Testis (tissue), 3 donors: Measurements from ENCODE around the gene ITGA8. TPM values are rescaled to one million over a fixed set of nuclear protein-coding genes. Genes with fewer than 3 reads are reported as not detected.

Source experiments
- DNase-seq: peaks from one replicate; pipeline ENCODE4 v3.0.0-alpha.2; 2019
- H3K27ac ChIP-seq, 2 donors: fragments of 200-600 bp; sonication (generic); one replicate each; pipeline ENCODE4 v1.5.1; 2019
- H3K27me3 ChIP-seq: fragments of 200-600 bp; sonication (generic); one replicate; pipeline ENCODE4 v1.5.1; 2019
- H3K36me3 ChIP-seq: fragments of 200-600 bp; sonication (generic); one replicate; pipeline ENCODE4 v1.5.1; 2017; ENCODE audit warnings: low read depth; ENCODE audit errors: missing control alignments
- H3K4me1 ChIP-seq: fragments of 200-600 bp; sonication (generic); one replicate; pipeline ENCODE4 v1.5.1; 2019
- H3K4me3 ChIP-seq, 2 donors: fragments of 200-600 bp; sonication (generic); one replicate each; pipeline ENCODE4 v1.5.1; 2017 to 2019
- H3K9me3 ChIP-seq: fragments of 200-600 bp; sonication (generic); one replicate; pipeline ENCODE4 v1.5.1; 2017
- POLR2A ChIP-seq: fragments of 450-650 bp; IDR thresholded peaks from one replicate; pipeline ENCODE4 v1.6.1; 2017; ENCODE audit warnings: antibody characterized with exemption, mild to moderate bottlenecking, moderate library complexity
- WGBS, 2 donors: methylation state at CpG; one replicate each; pipeline ENCODE4 v1.1.5; 2018; 5-methylcytosine and 5-hydroxymethylcytosine counted together
- intact Hi-C: fragments of 100-400 bp; cut with DNase I; formaldehyde crosslinking; loops from one replicate; pipeline ENCODE4 v1.15.1; 2023; ENCODE audit warnings: low total_unique reads
- polyA plus RNA-seq: library from polyadenylated mRNA; stranded (reverse); fragments of 350-450 nt; fragmentation: Illumina TruSeq; extraction: RNeasy Lipid Tissue Mini Kit (QIAGEN cat#74804); gene quantifications from one replicate; pipeline ENCODE4 v1.2.3, GENCODE V29; 2014; ENCODE audit warnings: low read depth, low replicate concordance; ENCODE audit not compliant: insufficient read depth
- total RNA-seq, 2 donors: library from RNA; depleted of rRNA; stranded (reverse); fragments of >200 nt; gene quantifications; one replicate each; pipeline ENCODE4 v1.2.3, GENCODE V29; 2016
- TF ChIP-seq, protein P1 (sequence below), 3 experiments: fragments of 450-650 bp in 2 of 3; fragments of 200-600 bp in 1 of 3; sonication (generic) in 1 of 3; IDR thresholded peaks; one replicate each; pipeline ENCODE4 v1.5.1; 2016 to 2019; ENCODE audit warnings: antibody characterized with exemption in 3 of 3, mild to moderate bottlenecking in 2 of 3, moderate library complexity in 1 of 3

Gene ITGA8
- total and polyA plus RNA-seq, 3 donors from 2014 or later: 0.68 to 6.9 (median 0.79) TPM

DNA sequence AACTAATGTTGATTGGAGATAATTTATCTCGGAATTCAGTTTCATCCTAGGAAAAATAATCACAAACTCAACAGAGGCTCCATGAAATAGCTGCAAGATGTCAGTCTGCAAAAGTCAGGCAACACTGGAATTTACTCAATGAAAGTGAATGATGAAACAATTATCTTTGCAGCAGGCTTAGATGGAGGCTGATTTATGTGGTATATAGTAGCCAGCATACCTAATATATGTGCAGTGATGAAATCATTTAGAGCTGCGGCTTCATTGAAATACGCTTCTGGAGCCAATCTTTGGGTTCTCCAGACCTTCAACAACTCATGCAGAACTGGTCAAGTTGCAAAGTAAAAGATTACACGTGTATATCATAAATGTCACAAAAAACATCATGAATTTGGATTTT lies 113.3 kb downstream of the ITGA8 start:
- no peak overlapping the region for H3K4me3 ChIP-seq
- DNase-seq: no peak
- 84 to 86% methylated on average over 4 of the region's 4 CpGs for WGBS, 2 donors
- TF ChIP-seq POLR2A: no peak
- TF ChIP-seq, protein P1, sequence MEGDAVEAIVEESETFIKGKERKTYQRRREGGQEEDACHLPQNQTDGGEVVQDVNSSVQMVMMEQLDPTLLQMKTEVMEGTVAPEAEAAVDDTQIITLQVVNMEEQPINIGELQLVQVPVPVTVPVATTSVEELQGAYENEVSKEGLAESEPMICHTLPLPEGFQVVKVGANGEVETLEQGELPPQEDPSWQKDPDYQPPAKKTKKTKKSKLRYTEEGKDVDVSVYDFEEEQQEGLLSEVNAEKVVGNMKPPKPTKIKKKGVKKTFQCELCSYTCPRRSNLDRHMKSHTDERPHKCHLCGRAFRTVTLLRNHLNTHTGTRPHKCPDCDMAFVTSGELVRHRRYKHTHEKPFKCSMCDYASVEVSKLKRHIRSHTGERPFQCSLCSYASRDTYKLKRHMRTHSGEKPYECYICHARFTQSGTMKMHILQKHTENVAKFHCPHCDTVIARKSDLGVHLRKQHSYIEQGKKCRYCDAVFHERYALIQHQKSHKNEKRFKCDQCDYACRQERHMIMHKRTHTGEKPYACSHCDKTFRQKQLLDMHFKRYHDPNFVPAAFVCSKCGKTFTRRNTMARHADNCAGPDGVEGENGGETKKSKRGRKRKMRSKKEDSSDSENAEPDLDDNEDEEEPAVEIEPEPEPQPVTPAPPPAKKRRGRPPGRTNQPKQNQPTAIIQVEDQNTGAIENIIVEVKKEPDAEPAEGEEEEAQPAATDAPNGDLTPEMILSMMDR (IDR thresholded peaks at IDR 0.05): no peak
- H3K36me3 ChIP-seq: no peaks in the 10 kb centered on the region
- no peak overlapping the region for H3K27ac ChIP-seq
- no peaks in the 10 kb centered on the region for H3K9me3 ChIP-seq
- H3K27me3 ChIP-seq: no peaks in the 10 kb centered on the region
- intact Hi-C loops: no loop called here
- H3K4me1 ChIP-seq: no peaks in the 10 kb centered on the region

DNA sequence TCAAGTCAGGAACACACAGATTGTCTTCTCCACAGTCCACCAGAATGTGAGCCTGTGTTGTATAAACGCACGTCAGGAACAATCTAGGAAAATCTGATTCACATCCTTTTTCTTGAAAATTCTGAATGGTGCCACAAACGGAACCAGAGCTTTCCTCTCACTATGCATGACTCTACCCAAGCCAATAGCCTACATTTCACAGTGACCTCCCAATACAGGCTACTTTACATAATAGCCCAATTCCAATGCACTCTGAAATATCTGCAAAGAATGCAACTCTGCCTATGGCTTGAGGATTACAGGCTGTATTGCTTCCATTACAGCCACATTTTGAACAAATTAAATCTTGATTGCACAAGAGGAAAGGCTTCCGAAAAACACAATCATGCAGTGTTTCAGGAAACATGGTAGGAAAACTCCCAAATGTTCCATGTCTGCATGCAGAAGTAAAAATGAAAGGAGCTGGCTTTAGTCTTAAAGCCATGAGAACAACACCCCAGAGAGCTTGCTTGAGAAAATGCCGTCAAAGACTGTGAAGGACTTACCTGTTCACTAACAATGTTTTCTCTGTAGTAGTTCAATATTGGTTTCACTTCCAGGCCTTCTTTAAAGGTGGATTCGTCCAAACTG lies 113.9 kb downstream of the ITGA8 start:
- Histone ChIP-seq H3K9me3 (no peaks in the 10 kb centered on the region), H3K36me3 (no peaks in the 10 kb centered on the region), H3K27ac (no peak overlapping the region), H3K4me1 (no peaks in the 10 kb centered on the region), H3K4me3 (no peak overlapping the region), H3K27me3 (no peaks in the 10 kb centered on the region)
- TF ChIP-seq, protein P1 (IDR thresholded peaks at IDR 0.05): no peak
- no peak for TF ChIP-seq POLR2A
- WGBS, 2 donors: 77 to 87% methylated on average over 6 of the region's 6 CpGs
- intact Hi-C loops: no loop called here
- no peak for DNase-seq

DNA sequence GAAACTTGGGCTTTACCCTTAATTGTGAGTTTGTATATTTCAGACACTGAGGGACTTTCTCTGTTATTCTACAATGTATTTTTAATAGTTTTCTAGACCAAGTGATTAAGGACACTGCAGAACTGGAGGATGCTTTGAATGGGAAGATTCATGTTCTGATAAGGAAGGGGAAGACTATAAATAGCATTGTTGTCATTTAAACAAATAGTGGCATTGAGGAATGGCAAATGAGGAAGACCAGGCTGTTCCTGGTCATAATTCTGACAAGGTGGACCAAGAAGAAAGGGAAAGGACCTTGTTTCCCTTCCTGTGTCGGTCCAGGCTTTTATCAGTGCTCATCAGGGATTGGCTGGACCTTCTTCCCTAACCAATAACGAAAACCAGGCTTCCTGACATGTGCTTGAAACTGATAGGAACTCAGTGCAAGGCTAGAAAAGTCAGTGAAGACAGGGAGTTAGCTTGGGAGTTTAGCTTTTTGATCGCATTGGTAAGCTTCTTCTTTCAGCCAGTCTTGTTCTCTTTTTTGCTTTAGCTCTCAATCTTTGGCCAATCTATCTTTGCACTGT lies 116.2 kb downstream of the ITGA8 start:
- TF ChIP-seq, protein P1 (IDR thresholded peaks at IDR 0.05): no peak
- no peak for TF ChIP-seq POLR2A
- no peak overlapping the region for H3K4me3 ChIP-seq
- WGBS, 2 donors: 54 to 65% methylated on average over 3 of the region's 3 CpGs
- DNase-seq: no peak
- H3K27me3 ChIP-seq: no peaks in the 10 kb centered on the region
- no peaks in the 10 kb centered on the region for H3K4me1 ChIP-seq
- intact Hi-C loops: no loop called here
- no peaks in the 10 kb centered on the region for H3K9me3 ChIP-seq
- no peaks in the 10 kb centered on the region for H3K36me3 ChIP-seq
- H3K27ac ChIP-seq: no peak overlapping the region

DNA sequence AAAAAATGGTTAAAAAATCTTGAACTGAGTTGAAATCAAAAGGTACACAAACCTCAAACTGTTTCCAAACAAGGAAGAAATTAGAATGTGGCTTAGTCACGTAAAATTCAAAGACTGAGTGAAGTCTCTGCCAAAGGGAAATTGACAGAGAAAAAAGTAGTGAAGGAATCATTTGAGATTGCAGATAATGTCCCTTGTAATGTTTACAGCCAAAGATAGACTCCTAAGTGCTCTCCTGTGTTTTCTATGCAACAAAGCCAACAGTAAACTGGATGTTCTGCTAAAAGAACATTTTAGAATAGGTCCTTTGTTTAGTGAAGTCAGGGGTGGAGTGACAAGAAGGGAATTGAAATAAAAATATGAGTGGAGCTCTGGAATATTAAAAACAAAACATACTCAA lies 117.9 kb downstream of the ITGA8 start:
- H3K27ac ChIP-seq: peak overlapping the region in 1 of 2 donors; percentile 13
- no peak overlapping the region for H3K4me3 ChIP-seq
- H3K36me3 ChIP-seq: no peaks in the 10 kb centered on the region
- H3K27me3 ChIP-seq: no peaks in the 10 kb centered on the region
- no peaks in the 10 kb centered on the region for H3K4me1 ChIP-seq
- no peak for DNase-seq
- no peaks in the 10 kb centered on the region for H3K9me3 ChIP-seq
- intact Hi-C loops: no loop called here
- 39 to 46% methylated on average over 1 of the region's 1 CpG for WGBS, 2 donors
- TF ChIP-seq, protein P1 (IDR thresholded peaks at IDR 0.05): no peak
- TF ChIP-seq POLR2A: no peak

DNA sequence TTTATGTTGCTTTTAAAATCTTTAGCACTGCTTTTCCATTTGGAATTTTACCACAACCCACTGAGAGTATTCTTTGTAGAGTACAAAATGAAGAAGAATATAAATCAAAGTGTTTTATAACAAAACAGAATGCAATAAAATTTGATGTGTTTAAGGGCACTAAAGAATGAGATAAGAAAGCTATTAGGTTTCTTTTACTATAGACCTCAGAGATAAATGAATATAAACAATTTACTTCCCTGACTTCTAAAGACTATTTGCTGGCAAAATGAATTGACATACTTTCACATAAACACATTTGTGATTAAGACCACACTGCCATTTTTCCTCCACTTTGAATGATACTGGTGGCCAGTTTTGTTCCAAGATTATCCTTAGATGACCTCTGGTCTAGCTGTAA lies 124.5 kb downstream of the ITGA8 start:
- no peak for DNase-seq
- intact Hi-C loops: loop anchor here (5.0 kb wide), 1 partner anchor 117 kb away; no protein-coding TSS in a partner anchor
- Histone ChIP-seq H3K9me3 (no peaks in the 10 kb centered on the region), H3K4me3 (no peak overlapping the region), H3K36me3 (no peaks in the 10 kb centered on the region), H3K27me3 (no peaks in the 10 kb centered on the region), H3K4me1 (no peaks in the 10 kb centered on the region), H3K27ac (no peak overlapping the region)
- TF ChIP-seq POLR2A: no peak
- TF ChIP-seq, protein P1 (IDR thresholded peaks at IDR 0.05): no peak
